ENCODE measurements around the gene CNKSR3.

The CNKSR3 gene

DNA sequence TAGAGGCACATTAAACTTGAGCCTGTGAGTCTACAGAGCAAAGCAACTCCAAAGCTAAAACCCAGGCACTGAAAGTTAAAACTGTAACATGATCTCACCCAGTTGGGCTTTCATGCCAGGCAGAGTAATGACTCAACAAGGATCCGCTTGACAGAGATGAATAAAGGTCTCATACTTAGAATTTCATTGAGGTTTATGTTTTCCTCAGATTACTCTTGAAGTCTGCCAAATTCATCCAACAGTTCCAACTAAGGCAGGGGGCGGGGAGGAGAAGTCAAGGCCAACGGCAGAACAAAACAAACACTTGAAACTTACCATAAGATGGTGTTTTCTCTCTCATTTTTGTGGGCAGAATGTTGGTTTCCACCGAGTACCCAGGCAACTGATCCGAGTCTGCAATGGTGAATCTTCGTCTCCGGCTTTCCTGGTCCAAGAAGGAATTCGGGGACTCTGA lies 99.8 kb downstream of the CNKSR3 start:
- no peak for DNase-seq

DNA sequence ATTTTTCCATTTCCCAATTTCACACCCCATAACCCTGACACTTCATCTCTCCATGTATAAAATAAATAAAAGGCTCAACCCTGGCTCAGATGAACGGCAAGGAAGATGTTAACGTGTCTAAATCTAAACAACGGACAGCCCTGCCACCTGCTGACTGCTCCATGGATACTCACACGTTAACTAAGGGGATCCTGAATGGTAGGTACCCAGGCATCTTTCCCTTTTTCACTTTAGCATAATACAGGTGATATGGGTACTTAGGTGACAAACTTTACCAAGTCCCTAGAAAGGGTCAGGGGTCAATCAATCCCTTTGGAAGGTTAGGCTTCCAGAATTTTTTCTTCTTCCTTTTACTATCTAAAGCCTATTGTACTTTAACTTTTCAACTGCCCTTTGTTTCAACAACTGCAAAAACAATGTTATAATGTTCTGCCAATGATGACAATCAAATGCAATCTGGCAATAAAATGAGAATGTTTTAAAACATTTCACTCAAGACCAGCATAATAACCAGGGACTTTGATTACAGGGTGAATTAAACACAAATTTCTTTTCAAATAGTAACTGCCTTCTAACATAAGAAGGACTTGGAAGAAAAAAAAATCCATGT lies 101.5 kb downstream of the CNKSR3 start:
- no peak for DNase-seq

DNA sequence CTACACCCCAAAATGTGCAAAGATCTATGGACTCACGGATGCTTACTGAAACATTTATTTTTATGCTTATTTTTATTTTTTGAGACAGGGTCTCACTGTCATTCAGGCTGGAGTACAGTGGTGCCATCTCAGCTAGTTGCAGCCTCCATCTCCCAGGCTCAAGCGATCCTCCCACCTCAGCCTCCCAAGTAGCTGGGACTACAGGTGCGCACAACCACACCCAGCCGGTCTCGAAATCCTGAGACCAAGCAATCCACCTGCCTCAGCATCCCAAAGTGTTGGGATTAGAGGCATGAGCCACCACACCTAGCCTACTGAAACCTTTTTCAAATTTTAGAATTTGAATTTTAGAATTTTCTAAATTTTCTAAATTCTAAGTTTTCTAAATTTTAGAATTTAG lies 103.0 kb downstream of the CNKSR3 start:
- no peak for DNase-seq

DNA sequence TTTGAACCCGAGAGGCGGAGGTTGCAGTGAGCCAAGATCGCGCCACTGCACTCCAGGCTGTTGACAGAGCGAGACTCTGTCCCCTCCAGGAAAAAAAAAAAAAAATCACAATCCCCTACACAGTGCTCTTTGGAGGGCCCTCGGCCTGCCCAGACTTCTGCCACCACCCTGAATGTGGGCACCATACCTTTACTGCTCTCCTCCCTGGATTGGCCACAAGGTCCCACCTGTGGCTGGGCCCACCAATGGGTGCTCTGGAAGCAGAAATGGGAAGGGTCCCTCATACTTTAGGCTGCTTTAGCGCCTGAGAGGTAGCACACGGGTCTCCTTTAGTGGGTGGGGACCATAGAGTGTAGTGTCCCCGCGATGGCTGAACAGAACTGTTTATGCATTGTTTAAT lies 103.6 kb downstream of the CNKSR3 start:
- DNase-seq = no peak

DNA sequence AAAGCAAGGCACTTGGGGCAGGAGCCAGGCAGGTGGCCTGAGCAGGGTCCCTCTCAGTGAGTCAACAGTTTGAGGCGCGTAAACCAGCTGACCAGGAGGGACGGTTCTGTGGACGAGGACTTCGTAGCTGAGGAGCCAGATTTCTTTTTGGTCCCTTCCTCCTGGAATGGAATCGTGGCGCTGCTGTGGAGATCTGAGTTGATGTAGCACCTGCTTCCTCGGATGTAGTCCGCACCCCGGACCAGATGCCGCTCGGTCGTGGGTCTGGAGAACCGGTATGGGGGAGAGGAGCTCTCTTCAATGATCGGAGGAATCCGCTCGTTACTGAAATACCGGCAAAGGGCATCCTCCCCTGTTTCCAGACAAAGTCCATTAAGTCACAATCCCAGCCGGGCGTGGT lies 104.2 kb downstream of the CNKSR3 start:
- no peak for DNase-seq

DNA sequence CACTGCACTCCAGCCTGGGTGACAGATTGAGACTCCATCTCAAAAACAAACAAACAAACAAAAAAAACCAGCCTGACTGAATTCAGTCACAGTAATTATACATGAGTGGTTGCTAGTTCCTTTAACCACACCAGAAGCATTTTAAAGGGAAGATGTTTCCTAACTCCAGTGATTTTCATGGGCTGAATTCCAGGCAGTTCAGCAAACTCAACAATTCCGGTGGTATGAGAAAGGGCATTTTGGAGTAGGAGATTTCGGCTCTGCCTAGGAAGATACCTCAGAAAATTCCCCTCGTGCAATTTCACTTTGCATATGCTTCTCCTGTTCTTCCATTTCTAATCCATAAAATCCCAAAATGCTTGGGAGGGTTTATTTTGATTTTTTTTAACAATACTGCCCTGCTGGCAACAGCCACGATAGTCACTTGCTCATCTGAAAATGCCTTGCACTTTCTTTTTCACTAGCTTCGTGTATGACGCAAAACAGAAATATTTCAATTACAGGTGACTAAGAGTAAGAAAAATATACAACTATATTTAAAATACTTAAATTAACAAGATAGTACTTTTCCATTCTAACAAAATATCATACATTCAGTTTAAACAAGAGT lies 105.6 kb downstream of the CNKSR3 start:
- DNase-seq = no peak

DNA sequence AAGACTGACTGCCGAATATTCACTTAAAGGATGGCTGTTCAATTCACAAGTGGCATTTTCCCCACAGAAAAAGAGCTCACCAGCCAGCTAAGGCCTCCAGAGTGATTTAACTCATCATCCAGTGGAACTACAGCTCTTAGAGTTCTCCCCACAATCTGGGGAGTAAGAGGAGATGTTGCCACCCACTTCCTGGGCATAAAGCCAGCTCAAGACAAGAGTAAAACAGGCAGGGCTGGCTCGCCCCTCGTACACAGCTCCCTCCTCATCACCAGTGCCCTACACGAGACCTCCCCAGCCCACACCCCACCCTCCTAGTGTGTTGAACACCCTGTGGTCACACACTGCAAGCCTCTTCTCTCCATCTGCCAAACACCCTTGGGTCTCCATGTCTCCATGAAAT lies 106.7 kb downstream of the CNKSR3 start:
- DNase-seq = no peak

DNA sequence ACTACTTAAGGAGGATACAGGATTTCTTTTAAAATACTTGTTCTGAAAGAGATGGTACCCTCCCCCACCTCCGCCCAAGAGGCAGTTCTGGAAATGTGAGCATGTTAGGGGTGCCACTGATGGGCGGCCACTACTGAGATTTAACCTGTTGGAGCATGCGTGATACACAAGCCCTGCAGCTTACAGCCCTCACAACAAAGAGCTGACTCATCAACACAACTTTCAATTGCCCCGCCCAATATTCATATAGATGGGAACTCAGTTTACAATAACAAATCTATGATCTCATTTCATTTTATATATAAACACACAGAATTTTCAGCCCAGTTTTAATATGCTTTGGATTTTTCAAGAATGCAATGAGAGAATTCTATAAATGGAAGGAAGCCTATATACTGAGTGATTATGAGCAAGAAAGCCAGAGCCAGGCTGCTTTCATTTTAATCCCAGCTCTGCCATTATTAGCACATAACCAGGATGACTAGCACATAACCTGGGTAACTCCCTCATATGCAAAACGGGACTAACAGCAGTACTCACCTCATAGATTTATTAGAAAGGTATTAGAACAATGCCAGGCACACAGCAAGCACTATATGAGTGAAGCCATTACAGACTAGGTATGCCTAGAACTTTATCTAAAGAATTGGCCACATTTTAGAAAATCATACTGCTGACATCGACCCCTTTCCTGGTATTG lies 108.3 kb downstream of the CNKSR3 start:
- DNase-seq = no peak

DNA sequence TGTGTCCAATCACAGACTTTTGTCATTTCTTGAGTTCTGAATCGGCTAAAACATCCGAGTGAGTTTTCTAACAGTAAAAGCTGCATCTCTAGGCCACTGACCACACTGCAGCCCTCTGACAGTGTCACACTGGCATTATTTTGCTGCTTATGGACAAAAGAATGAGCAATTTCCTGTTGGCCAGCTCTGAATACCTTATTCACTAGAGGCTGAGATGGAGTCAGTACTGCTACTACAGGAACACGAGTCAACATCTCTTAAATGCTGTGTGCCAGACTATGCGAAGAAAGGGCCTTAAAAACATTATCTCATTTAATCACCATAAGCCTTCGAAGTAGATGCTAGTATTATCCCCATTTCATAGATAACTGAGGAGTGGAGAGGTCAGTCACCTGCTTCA lies 111.4 kb downstream of the CNKSR3 start:
- DNase-seq = no peak

DNA sequence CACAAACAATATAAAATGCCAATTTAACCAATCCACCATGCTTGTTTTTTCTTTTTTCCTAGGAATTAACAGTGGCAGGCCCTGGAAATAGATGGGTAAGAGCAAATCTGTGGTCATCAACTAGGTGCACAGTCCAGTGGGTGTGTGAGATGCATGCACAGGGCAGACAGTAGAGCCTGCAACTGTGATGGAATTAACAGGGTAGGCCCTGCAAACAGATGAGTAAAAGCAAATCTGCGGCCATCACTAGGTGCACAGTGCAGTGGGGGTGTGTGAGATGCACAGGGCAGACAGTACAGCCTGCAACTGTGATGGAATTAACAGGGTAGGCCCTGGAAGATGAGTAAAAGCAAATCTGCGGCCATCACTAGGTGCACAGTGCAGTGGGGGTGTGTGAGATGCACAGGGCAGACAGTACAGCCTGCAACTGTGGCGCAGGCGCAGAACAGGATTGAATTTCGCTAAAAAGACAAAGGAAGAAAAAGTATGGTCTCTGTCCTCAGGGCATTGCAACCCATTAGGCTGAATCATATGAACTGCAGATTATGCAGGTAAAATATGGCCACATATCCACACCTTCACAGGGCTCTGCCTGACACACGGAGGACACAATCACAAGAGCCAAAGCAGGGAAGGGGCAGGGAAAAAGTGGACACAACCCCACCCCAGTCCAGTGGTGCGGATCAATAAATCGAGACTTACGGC lies 112.8 kb downstream of the CNKSR3 start:
- DNase-seq = no peak

DNA sequence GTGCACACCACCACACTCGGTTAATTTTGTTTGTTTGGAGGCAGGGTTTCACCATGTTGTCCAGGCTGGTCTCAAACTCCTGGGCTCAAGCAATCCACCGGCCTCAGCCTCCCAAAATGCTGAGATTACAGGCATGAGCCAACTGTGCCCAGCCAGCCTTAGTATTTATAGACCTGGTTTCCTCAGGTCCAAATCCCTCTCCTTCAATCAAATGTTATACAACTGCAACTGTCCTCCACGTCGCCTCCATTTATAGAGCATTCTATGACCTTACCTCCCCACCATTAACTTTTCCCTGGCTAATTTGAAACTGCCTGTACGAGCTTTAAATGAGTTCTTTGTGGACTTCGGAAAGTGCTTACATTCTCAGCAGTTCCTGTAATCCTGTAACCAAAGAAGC lies 114.6 kb downstream of the CNKSR3 start:
- no peak for DNase-seq

DNA sequence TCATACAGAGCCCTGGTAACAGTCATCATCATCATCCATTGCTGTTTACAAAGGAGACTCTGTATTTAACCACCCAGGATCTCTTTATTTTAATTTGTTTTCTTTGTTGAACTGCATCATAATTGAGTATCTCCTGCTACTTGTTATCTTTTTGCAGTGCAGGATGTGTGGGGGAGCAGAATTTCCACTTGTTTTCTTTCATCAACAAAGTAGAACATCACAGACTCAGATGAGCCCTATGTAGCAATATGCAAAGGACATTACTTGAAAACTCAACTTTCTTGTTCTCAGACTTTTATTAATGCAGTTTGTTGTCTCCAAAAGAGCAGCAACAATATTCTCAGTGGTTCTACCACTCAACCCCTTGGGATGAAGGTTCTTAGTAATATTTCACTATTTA lies 115.2 kb downstream of the CNKSR3 start:
- DNase-seq = no peak

DNA sequence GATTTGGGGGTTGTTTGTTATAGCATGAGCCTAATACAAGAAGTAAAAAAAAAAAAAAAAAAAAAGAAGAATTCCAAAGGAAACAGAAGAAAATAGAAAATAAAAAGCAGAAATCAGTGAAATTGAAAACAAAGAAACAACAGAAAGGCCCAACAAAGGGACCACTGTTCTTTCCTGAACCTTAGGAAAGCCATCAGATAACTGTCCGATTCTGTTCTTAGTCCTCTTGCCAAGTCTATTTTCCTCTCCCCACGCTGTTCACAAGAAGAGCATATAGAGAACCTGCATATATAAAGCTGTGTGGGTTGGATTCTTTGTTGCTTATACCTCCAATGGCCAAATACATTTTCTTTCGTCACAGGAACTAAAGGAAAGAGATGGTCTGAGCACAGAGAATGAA lies 115.9 kb downstream of the CNKSR3 start:
- no peak for DNase-seq

DNA sequence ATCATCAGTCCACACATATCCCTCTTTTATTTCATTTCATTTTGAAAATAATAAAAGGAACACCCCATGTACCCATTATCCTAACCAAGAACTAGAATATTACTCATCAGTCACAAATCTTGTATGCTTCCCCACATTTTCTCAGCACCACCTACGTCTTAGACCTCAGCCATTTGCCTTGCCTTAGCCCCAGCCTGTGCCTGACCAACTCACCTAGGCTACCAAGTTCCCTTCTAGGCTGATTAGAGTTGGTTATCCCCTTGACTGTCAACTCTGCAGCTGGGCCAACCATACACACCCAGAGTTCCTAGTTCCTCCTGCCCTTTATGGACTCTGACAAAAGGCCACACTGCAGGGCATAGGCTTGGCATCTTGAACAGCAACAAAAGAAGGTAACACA lies 120.5 kb downstream of the CNKSR3 start:
- DNase-seq = no peak

DNA sequence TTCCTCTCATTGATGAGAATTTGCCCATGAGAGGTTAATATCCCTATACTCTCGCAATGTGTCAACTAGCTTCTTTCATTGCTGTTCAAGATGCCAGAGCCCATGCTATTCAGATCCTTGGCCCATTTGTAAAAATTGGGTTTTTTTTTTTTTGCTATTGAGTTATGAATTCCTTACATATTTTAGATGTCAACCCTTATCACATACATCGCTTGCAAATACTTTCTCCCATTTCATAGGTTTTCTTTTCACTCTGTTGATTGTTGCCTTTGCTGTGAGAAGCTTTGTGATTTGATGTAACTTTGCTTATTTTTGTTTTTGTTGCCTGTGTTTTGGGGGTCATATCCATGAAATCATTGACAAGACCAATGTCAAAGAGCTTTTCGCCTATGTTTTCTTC lies 121.7 kb downstream of the CNKSR3 start:
- DNase-seq = no peak

DNA sequence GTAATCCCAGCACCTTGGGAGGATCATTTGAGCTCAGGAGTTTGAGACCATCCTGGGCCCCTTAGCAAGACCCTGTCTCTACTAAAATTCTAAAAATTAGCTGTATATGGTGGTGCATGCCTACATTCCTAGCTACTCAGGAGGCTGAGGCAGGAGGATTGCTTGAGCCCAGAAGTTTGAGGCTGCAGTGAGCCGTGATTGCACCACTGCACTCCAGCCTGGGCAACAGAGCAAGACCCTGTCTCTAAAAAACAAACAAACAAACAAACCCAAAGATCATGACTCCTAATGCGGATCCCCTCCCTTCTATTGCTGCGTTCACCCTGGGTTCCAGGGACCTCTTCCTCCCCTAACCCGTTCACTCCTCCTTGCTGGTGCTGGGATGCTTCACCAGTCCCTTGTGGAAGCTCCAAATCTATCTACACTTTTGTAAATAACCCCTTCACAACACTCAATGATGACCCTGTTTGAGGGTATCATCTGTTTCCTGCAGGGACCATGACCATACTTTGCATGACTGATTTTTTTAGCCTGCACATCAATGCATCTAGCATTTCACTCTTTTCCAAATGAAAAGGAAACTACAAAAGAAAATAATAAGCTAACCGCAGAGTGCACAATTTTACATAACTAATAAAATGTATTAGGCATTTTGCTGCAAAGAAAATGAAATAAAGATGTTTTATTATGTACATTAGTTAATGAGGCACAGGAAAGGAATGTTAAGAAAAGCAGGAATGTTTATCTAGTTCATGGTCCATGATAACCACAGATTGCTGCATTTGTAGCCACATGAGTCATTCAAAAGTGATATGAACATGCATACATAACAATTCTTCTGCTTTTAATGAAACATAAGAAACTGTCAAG lies 123.4 kb downstream of the CNKSR3 start:
- DNase-seq = no peak

DNA sequence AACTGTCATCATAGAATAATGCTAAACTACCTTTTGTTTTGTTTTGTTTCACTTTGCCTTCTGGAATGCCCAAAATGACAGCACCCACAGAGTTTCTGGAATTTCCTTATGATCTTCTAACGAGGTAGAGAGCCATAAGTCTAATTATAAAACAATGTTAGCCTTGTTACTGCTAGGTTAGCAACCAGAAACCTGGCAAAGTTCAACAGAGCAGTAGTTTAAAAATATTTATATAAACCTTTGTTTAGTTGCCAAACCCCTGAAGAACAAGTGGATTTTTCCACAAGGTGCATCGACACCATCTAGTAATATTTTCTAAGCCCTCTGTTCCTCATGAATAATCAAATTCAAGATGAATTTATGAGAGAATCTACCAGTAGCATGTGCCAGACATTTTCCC lies 126.3 kb downstream of the CNKSR3 start:
- no peak for DNase-seq

DNA sequence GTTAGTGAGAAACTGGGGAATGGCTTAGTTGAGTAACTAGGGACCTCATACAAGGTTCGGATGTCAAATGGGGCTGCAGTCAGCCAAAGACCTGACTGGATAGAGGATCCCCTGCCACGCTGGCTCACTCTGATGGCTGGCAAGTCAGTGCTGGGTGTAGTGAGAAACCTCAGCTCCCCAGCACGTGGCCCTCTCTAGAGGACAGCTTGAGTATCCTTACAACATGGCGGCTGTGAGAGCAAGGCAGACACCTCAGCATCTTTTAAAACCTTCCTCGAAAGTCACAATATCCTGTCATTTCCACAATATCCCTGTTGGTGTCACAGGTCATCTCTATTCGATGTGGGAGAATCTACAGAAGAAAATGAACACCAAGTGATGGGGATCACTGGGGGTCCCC lies 127.2 kb downstream of the CNKSR3 start:
- no peak for DNase-seq

DNA sequence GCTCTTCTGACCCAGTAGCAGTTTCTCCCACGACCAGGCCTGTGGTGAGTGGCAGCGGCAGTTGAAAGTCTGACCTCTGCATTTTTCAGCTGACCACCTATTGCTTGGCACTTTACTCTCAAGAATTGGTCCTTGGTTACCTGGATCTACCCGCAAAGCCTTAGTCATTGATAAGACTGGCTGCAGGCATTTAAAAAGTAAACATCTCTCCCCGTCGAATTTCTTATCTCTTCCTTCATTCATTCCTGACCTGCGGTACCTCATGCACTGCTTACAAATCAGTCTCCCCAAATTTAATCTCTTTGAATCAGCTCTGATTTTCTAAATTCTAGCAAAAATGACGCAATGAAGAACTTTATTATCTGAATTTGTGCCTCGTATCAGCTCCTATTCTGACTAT lies 127.7 kb downstream of the CNKSR3 start:
- no peak for DNase-seq

DNA sequence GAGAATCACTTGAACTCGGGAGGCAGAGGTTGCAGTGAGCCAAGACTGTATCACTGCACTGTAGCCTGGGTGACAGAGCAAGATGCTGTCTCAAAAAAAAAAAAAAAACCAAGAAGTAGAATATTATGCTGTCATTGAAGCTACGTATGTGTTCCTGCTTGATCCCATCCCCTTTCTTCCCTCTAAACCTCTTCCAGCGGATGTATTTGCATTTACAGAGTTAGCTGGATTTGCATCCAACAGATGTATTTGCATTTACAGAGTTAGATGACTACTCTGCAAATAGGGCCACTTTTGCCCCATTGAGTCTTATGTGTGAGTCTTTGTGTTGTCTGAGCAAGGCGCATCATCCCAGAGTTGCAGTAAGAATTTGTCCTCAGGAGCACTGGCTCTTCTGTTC lies 128.9 kb downstream of the CNKSR3 start:
- DNase-seq = no peak

DNA sequence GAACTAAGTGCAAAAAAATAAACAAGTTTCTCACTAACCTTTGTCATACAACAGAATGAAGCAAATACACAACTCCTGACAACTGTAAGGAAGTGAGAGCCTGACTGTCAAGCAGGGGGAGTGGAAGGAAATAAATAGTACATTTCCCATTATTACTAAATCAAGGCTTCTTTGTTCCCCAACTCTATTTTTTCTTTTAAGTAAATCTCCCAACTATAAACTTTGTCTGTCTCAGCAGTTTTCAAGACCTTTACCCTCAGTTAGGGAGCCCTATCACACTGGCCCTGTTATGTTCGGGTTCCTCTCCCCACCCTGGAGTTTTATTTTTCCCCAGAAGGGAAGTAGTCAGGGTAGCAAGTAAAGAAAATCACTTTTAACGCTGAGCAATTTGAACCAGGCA lies 129.7 kb downstream of the CNKSR3 start:
- DNase-seq = peak; percentile 64

DNA sequence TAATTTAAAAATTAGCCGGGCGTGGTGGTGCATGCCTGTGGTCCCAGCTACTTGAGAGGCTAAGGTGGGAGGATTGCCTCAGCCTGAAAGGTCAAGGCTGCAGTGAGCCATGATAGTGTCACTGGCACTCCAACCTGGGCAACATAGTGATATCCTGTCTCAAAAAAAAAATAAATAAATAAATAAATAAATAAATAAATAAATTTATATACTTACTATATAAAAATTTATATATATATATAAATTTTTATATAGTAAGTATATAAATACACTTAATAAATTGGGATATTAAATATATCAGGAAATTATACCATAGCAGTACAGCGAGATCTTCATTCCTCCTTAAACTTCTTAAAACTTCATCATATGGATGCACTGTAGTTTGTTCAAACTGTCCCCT lies 130.9 kb downstream of the CNKSR3 start:
- no peak for DNase-seq

DNA sequence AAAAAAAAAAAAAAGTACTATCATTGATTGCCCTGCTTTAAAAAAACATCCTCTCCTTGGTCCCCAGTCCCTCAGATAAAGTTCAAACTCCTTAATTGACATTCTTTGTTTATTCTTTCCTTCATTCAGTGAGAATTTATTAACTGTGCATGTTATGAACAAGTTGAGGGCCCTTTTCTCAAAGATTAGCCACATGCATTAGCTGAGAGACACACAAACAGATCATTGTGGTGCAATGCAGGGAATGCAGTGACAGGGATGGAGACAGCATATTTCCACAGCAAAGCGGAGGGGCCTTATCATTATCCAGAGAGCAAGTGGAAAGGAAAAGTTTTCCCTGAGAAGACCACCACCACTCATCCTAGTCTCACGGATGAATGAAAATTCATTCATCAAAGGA lies 132.0 kb downstream of the CNKSR3 start:
- DNase-seq = no peak
